ENCODE results near the gene GMPPB.
A peak's percentile ranks its signal among the peaks of the same experiment; 100 is the strongest.
"Not testable (repeated sequence)": the region's sequence is repeated elsewhere in the genome, so short reads cannot be mapped to it uniquely, and the experiment has no call there.

Gene GMPPB

DNA sequence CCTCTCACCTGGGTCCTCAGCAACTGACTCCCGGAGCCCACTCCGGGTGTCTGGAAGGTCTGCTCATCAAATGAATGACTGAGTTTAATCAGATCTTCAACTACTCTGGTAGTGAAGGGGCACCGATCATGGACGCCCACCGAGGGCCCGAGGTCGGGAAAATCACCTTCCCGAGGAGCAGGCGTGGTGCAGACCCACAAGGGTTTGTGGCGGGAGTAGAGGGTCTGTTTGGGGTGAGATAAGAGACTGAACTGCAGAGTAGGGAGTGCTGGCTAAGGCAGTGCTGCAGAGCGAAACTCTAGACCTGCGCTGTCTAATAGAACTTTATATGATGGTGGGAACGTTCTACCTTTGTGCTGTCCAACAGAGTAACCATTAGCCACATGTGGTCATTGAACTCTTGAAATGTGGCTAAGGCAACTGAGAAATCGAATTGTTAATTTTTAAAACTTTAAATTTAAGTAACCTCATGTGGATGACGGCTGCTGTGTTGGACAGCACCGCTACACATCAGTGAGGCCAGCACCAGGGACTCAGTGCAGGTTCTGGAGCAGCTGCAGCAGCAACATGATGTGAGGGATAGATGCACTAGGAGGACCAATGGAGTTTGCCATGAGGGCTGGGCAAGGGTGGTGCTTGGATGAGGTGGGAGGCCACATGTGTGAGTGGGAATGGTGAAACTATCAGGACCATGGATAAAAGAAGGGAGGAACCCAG is 33.7 kb downstream of the GMPPB start:
- DNase-seq (ENCODE audit: low spot score): not testable (repeated sequence)

DNA sequence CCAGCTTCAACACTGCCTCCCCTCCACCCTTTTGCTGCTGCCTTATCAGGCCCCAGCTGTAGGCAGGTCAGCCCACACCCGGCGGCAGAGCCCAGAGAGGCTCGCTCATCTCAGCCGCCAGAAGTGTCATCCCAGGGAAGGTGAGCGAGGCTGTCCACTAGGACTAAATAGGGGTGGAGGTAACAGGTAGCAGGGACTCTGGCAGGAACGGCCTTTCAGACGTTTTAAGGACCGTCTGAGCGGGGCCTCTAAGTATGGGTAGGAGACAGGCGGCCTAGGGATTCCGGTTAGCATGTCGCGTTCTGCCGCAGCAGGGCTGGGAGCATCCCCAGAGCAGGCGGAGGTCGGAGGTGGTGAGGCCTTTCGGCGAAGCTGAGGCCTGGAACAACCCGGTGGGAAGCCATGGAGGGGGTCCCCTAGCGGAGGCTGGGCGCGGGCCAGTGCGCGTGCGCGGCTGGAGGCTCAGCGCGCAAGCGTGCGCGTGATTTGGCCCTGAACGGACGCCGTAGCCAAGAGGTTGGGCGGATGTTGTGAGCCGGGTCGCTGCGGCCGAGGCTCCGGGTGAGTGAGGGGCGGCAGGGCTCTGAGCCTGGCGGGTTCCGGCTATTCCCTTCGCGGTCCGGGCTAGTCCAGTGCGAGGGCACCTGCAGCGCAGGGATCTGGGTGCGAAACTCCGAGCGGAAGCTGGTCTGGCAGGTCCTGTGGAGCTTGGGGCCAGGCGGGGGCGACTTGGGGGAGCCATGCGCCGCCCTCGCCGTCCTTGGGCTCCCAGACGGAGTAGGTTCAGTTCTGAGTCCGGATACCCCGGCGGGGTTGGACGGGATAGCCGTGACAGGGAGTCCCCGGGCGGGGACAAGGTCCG is 34.5 kb downstream of the GMPPB start, which contains the start of the genes MST1 and RNF123:
Gene MST1, minus strand, starts transcription at position 429 of the 862 bp plus-strand sequence. CDS start 783 bp downstream, outside the sequence.
Gene RNF123, plus strand, starts transcription at position 512 of the 862 bp plus-strand sequence. CDS start 1,609 bp downstream, outside the sequence.
- DNase-seq (ENCODE audit: low spot score): peak; percentile 95

DNA sequence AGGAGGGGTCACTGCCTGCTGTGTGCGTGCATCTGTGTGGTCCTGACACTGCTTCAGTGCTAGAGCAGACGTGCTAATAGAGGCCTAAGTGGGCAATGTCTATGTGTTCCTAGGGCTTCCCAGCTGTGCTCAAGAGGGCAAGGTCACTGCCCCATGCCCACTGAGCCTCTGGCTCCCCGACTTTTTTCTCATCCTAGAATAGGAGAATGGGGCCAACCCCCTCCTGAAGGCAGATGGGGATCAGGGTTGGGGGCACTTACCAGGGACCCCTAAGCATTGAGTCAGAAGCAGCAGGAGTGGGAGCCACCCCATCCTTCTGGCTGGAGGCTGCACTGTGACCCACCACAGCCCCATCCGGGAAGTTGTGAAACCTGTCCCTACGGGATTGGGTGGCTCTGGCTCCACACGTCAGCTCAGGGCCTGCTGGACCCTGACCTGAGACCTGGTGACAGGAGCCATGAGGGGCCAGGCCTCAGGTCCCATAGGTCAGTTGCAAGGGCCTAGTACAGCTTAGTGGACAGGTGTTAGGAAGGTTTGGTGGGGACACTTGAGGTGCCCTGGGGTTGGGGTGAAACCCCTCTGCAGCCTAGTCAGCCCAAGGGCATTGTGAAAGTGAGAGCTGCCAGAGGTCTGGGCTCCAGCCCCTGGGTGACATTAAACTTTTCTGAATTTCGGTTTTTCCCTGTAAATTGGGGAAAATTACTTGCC is 35.3 kb downstream of the GMPPB start:
- DNase-seq (ENCODE audit: low spot score): not testable (repeated sequence)

DNA sequence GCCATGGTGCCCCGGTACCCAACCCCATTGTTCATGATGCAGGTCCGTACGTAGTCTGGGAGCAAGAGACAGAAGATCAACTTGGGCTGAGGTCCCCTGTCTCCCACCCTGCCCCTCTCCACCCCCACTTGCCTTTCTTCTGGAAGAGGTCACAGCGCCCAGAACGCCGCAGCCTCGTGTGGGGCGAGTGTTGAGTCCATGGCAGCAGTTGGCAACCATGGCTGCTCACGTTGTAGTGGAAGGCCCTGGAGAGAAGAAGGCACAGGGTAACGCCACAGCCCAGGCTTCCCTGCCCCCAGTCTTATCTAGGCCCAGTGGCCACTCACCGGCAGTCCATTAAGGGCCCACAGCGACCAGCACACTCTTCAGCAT is 36.3 kb downstream of the GMPPB start:
- DNase-seq (ENCODE audit: low spot score): not testable (repeated sequence)

DNA sequence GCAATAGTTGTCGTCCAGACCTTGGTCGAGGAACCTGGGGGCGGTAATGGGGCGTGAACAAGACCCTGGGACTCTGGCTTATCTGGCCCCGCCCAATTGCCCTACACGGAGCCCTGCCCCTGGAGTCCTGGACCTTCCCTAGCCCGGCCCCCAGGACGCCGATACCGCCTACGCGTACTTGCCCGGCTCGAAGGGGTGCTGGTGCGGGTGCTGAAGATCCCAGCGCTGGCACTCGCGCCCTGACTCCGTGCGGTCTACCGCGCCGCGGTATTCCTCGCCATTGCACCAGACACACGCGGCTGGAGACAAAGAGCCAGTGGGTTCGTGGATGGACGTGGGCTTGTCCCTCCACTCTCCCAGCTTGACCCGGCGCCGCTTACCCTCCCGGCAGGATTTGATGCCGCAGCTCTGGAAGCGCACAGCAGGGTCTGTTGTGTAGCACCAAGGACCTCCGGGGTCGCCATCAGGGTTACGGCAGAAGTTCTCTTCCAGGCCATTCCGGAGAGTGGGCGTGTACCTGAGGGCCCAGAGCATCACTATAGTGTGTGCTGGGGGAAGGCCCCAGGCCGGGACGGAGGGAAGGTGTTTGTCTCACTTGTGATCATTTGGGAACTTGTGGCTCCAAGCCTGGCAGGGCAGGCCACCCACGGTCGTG is 36.9 kb downstream of the GMPPB start:
- DNase-seq (ENCODE audit: low spot score): peak; percentile 60

DNA sequence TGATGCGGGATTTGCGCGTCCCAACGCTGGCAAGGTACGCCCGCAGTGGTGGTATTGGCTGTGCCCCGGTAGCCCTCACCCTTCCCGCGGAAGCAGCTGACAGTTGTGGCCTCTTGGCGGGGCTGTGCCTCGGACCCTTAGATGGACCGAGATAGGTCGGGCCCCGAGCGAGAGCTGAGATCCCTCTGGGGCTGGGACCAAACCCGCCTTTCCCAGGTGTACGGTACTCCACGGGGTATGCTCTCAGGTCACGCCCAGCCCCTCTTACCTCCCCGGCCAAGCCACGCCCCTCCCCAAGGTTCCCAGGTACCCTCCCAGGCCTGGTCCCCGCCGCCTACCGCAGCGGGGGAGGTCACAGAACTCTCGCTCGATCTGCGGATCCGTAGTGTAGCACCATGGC is 37.4 kb downstream of the GMPPB start:
- peak; percentile 42 for DNase-seq (ENCODE audit: low spot score)

DNA sequence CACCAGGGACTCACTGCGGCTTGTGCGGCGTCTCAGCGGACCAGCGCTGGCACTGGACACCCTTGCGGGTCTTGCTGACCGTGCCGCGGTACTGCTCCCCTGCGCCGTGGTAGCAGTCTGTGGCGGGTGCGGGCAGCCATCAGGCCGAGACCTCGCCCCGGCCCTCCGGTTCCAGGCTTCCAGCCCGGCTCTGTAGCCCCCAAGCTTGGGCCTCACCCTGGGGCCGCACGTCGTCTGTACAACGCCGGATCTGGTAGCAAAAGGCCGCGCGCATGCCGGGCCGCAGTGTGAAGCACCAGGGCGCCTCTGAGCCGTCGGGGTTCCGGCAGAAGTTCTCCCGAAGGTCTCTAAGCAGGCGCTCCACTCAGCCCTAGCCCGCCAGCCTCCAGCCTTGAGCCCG is 37.9 kb downstream of the GMPPB start:
- not testable (repeated sequence) for DNase-seq (ENCODE audit: low spot score)

DNA sequence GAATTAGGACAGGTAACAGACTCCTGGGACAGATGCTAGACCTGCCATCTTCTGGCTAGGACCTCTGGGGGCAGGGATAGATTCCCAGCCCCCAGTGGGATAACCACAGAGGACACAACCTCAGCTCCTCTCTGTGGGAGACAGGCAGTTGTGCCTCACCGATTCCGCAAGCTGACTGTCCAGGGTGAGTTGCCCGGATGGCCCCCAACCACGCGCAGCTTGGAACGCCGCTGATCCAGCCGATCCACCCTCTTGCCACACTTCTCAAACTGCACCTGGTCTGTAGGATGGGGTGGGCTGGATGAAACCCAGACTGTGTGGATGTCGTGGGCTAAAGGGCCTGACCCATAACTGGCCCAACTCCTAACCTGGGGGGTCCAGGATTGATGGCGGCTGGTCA is 38.6 kb downstream of the GMPPB start:
- not testable (repeated sequence) for DNase-seq (ENCODE audit: low spot score)

DNA sequence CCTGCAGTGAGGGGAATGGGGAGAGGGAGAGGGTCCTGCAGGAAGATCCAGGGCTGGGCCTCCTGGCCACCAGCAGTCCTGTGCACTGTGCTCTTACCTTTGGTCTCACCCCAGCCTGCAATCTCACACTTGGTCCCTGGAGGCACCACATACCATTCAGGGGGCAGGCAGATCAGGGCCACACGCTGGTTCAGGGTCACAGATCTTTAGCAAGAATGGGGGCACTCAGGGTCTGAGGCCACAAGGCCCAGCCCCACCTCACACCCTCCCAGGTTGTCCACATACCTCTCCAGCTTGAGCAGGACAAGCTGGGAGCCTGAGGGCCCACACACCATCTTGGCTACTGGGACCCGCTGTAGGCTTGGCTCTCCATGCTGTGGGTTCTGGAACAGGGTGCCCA is 39.3 kb downstream of the GMPPB start:
- DNase-seq (ENCODE audit: low spot score): not testable (repeated sequence)

DNA sequence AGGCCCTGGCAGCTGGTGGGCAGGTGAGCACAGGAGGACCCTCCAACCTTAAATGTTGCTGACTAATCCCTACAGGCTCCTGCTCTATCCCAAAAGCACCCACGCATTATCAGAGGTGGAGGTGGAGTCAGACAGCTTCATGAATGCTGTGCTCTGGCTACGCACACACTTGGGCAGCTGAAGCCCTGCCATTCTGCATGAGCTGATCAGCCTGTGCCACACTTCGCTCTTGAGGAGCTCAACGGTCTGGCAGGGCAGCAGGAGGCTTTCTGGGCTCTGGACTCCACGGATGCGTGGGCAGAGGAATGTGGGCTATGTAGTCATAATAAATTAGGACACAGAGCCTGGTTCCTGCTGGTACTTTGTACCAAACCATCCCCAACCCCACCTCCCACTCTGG is 40.6 kb downstream of the GMPPB start:
- no peak for DNase-seq (ENCODE audit: low spot score)

DNA sequence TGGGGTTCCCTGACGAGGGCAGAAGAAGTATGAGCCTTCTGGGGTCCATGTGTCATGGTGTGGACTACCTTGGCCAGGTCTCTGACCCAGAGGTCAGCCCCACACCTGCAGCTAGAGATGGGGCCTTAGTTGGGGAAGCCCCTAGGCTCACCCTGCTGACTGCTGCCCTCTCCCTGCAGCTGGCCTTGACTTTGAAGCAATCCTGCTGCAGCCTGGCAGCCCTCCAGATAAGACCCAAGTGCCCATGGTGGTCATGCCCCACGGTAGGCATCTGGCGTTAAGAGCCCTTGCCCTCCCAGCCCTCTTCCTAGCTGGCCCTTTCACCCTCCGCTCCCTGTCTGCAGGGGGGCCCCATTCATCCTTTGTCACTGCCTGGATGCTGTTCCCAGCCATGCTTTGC is 42.2 kb downstream of the GMPPB start:
- no peak for DNase-seq (ENCODE audit: low spot score)

DNA sequence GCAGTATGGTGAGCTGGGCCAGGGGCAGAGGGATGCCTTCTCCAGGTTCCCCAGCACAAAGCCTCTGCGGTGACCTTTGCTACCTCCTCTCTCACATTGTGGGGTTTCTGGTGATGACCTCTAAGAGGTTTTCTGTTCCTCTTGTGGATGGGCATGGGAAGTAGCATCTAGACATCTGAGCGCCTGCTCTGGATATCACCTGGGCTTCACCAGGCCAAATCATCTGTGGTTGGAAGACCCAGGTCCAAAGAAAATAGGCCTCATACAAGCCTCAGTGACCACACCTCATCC is 42.6 kb downstream of the GMPPB start:
- no peak for DNase-seq (ENCODE audit: low spot score)

DNA sequence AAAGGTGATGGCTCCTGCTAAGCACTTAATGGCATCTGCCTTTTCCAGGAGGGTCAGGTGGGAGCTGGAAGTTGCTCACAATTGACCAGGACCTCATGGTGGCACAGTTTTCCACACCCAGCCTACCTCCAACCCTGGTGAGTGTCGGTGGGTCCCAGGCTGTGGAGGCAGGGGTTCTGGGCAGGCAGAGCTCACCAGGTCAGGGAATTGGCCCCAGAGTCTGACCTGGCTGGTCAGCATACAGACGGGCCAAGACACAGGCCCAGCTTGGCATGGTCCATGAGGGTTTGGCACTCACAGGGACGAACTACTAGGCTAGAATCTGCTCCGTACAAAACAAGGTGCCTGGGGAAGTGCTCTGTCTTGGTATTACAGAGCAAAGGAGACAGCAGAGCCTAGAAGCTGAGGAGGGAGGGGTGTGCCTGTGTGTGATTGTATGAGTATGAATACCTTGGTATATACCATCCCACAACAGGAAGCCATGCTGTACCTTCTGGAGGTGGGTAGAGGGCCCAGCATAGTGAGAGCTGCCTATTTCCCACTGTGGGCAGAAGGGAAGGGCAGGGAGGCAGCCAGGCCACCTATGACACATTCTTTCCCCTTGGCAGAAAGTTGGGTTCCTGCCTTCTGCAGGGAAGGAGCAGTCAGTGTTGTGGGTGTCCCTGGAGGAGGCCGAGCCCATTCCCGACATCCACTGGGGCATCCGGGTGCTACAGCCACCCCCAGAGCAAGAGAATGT is 43.1 kb downstream of the GMPPB start:
- DNase-seq (ENCODE audit: low spot score): no peak

DNA sequence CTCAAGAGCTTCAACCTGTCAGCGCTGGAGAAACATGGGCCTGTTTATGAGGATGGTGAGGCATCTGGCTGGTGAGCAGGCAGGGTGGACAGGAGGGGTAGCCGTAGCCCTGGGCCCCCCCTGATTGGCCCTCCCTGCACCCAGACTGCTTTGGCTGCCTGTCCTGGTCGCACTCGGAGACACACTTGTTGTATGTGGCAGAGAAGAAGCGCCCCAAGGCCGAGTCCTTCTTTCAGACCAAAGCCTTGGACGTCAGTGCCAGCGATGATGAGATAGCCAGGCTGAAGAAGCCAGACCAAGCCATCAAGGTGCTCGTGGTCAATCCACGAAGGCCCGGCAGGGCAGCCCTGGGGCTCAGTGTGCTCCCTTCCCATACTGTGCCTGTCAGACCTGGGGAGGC is 47.8 kb downstream of the GMPPB start:
- DNase-seq (ENCODE audit: low spot score): no peak

DNA sequence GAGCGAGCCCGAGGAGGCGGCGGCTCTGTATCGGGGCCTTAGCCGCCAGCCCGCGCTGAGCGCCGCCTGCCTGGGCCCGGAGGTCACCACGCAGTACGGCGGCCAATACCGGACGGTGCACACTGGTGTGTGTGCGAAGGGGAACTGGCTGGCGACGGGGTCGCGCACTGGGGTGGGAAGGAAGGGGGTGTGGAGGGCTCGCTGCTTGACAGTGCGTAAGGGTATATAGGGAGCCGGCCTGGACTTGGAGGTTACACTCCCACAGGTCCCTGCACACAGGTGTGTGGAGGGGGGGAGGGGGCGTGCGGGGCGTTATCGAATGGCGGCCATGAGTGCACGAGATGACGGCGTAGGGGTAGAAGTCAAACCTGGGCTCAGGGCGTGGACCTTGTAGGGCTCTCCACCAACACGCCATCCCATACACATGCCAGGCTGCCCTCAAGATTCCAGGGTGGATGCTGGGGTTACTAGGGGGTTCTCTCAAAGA is 49.2 kb downstream of the GMPPB start:
- DNase-seq (ENCODE audit: low spot score): no peak

DNA sequence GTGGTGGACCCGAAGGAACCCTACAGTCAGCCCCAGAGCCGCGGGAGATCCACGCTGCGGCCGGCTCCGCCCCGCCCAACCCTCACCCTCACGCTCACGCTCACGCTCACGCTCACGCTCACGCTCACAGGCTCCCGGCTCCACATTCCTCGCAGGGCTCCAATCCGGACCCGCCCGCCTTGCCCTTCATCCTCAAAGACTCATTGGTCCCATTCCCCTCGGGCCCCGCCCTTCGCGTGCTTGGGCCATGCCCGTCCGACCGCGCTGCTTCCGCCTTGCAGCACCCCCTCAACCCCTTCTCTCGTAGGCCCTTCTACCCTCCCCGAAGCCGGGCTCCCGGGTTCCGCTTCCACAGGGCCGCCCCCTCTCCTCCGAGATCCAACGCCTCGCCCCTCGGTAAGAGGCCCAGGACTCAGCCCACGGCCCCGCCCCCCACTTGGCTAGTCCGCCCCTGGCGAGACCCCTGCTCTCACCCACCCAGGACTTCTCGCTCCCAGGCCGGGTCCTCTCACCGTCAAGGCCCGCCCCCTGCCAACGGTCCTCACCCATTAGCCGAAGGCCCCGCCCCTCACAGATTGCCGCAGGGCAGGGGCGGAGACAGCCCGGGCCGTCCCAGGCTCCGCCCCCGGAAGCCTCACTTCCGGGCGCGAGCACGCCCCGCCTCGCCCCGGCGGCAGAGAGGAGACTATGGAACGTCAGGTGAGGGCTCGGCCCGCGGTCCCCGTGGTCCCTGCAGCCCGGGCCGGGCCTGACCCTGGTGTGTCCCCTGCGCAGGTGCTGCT is 49.8 kb downstream of the GMPPB start, which contains the start of gene APEH:
Gene APEH, plus strand, starts transcription at position 637 of the 782 bp plus-strand sequence. Its CDS starts 51 bp downstream, at position 688.
- peak; percentile 98 for DNase-seq (ENCODE audit: low spot score)

DNA sequence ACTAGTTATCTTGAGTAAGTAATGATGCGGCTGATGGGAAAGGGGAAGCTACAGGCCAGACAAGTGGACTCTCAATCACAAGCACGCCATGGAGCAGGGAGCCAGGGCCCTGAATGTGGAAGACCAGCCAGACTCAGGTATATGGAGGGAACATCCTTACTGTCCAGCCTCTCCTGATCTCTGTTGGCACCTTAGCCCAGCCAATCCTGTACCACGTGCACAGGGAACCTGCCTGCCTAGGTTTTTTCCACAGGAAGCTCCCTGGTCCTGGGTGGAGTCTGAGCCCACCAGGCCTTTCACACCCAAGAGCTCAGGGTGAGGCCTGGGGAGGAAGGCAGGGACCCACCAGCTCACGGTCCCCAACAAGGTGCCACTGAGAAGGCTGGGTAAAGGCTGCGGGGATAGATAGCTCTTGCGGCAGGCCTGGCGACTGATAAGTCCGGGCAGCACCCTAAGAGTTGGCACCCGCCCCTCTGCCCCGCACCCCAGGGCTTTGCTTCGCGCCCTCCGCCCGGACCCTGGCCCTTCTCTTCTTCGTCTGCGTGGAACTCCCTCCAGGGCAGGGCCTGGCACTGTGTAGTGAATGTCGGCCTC is 50.5 kb downstream of the GMPPB start:
- no peak for DNase-seq (ENCODE audit: low spot score)

DNA sequence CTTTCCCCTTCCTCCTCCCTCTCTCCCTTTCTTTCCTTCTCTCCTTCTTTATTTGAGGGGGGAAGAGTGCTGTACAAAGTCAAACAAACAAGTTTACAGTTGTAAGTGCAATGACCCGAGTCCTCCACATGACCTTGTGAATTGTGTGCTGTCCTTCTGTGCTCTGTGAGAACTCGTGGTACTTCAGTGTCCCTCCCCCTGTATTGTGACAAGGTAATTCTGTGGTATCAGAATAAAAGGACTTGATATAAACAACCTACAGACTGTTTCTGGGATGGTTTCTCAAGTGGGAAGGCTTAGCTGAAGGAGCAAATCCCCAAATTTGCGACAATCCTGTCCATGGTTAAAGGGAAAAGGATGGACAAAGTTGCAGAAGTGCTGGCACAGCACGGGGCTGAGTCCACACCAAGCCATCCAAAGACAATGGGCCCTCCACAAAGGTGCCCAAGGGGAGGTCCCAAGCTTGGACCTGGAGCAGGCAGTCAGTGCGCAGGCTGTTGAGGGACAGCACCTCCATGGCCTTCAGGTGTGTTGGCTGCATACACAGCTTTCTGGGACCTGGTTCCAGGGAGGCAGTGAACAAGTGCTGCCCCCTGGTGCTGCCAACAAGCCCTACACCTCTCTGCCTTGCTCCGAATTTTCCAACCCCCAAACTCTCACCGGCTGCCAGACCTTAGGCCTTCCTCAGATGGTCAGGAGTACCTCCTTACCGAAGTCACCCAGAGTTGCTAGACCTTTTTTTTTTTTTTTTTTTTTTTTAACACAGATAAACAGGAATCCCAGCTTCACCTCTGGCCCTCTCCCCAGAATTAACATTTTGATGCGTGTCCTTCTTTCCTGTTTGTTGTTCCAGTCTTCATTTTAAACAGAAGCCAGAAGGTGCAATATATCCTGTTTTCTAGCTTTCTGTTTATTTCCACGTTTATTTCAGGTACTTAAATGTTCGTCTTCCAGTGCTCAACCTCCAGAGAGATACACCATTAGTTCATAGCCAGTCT is 52.2 kb downstream of the GMPPB start:
- peak; percentile 85 for DNase-seq (ENCODE audit: low spot score)

DNA sequence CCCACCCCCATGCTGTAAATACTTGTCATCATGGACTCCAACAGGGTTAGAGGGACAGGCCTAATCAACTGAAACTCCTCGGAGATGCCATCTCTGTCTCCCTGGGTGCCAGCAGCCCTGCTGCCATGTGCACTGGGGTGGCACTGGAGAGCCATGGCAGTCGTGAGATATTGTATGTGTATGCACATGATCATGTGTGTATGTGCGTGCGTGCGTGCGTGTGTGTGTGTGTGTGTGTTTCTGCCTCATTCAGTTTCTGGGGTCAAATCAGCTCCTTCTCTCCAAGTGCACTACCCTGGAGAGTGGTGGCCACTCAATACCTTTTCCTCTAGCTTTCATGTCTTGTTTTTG is 52.8 kb downstream of the GMPPB start:
- no peak for DNase-seq (ENCODE audit: low spot score)

All from iPS-NIHi11 (cell line).